ENCODE results near the gene UNC5C.

Gene UNC5C

GRCh38 chr4:95293014-95293413 is 255.8 kb downstream of the UNC5C start:
- peaks cover 0 to 10% of the 10 kb centered on the region in 2 donors for H3K4me1 ChIP-seq (ENCODE audit: control insufficient read depth in 2 of 2, insufficient read depth in 2 of 2, low read length in 2 of 2)
- no peaks in the 10 kb centered on the region for H3K27me3 ChIP-seq (ENCODE audit: control insufficient read depth in 2 of 2, insufficient read depth in 2 of 2, low read length in 2 of 2)
- no peak overlapping the region for H3K9ac ChIP-seq (ENCODE audit: low read depth in 1 of 2, low read length in 2 of 2)
- H3K27ac ChIP-seq (ENCODE audit: low read depth in 2 of 2, low read length in 2 of 2): no peak overlapping the region
- H3K36me3 ChIP-seq (ENCODE audit: control insufficient read depth in 2 of 2, insufficient read depth in 2 of 2, low read length in 2 of 2): no peaks in the 10 kb centered on the region
- H3K4me3 ChIP-seq (ENCODE audit: low read length in 2 of 2): no peak overlapping the region
- H3K9me3 ChIP-seq (ENCODE audit: control insufficient read depth in 2 of 2, low read length in 2 of 2): no peaks in the 10 kb centered on the region

GRCh38 chr4:95290702-95291101 is 258.1 kb downstream of the UNC5C start:
- no peaks in the 10 kb centered on the region for H3K36me3 ChIP-seq (ENCODE audit: control insufficient read depth in 2 of 2, insufficient read depth in 2 of 2, low read length in 2 of 2)
- no peaks in the 10 kb centered on the region for H3K27me3 ChIP-seq (ENCODE audit: control insufficient read depth in 2 of 2, insufficient read depth in 2 of 2, low read length in 2 of 2)
- no peaks in the 10 kb centered on the region for H3K9me3 ChIP-seq (ENCODE audit: control insufficient read depth in 2 of 2, low read length in 2 of 2)
- H3K9ac ChIP-seq (ENCODE audit: low read depth in 1 of 2, low read length in 2 of 2): no peak overlapping the region
- no peak overlapping the region for H3K27ac ChIP-seq (ENCODE audit: low read depth in 2 of 2, low read length in 2 of 2)
- peaks cover 0 to 2% of the 10 kb centered on the region in 2 donors for H3K4me1 ChIP-seq (ENCODE audit: control insufficient read depth in 2 of 2, insufficient read depth in 2 of 2, low read length in 2 of 2)
- H3K4me3 ChIP-seq (ENCODE audit: low read length in 2 of 2): no peak overlapping the region

- Histone ChIP-seq H3K4me3 (ENCODE audit: low read length in 2 of 2) (no peak overlapping the region), H3K27me3 (ENCODE audit: control insufficient read depth in 2 of 2, insufficient read depth in 2 of 2, low read length in 2 of 2) (no peaks in the 10 kb centered on the region), H3K27ac (ENCODE audit: low read depth in 2 of 2, low read length in 2 of 2) (no peak overlapping the region)
Measured at GRCh38 chr4:95289028-95289634, 259.6 kb downstream of the UNC5C start.

GRCh38 chr4:95288552-95288951 is 260.2 kb downstream of the UNC5C start:
- H3K9me3 ChIP-seq (ENCODE audit: control insufficient read depth in 2 of 2, low read length in 2 of 2): no peaks in the 10 kb centered on the region
- H3K27ac ChIP-seq (ENCODE audit: low read depth in 2 of 2, low read length in 2 of 2): no peak overlapping the region
- no peaks in the 10 kb centered on the region for H3K27me3 ChIP-seq (ENCODE audit: control insufficient read depth in 2 of 2, insufficient read depth in 2 of 2, low read length in 2 of 2)
- H3K4me1 ChIP-seq (ENCODE audit: control insufficient read depth in 2 of 2, insufficient read depth in 2 of 2, low read length in 2 of 2): peaks cover 0 to 2% of the 10 kb centered on the region in 2 donors
- H3K4me3 ChIP-seq (ENCODE audit: low read length in 2 of 2): no peak overlapping the region
- H3K9ac ChIP-seq (ENCODE audit: low read depth in 1 of 2, low read length in 2 of 2): no peak overlapping the region
- H3K36me3 ChIP-seq (ENCODE audit: control insufficient read depth in 2 of 2, insufficient read depth in 2 of 2, low read length in 2 of 2): no peaks in the 10 kb centered on the region

More at GRCh38 chr4:95289028-95289634, 259.6 kb downstream of the UNC5C start:
- Histone ChIP-seq H3K9me3 (ENCODE audit: control insufficient read depth in 2 of 2, low read length in 2 of 2) (no peaks in the 10 kb centered on the region), H3K9ac (ENCODE audit: low read depth in 1 of 2, low read length in 2 of 2) (no peak overlapping the region), H3K36me3 (ENCODE audit: control insufficient read depth in 2 of 2, insufficient read depth in 2 of 2, low read length in 2 of 2) (no peaks in the 10 kb centered on the region), H3K4me1 (ENCODE audit: control insufficient read depth in 2 of 2, insufficient read depth in 2 of 2, low read length in 2 of 2) (peaks cover 0 to 2% of the 10 kb centered on the region in 2 donors)

- H3K27me3 ChIP-seq (ENCODE audit: control insufficient read depth in 2 of 2, insufficient read depth in 2 of 2, low read length in 2 of 2): no peaks in the 10 kb centered on the region
- no peaks in the 10 kb centered on the region for H3K36me3 ChIP-seq (ENCODE audit: control insufficient read depth in 2 of 2, insufficient read depth in 2 of 2, low read length in 2 of 2)
- no peak overlapping the region for H3K9ac ChIP-seq (ENCODE audit: low read depth in 1 of 2, low read length in 2 of 2)
- no peak overlapping the region for H3K4me3 ChIP-seq (ENCODE audit: low read length in 2 of 2)
- H3K27ac ChIP-seq (ENCODE audit: low read depth in 2 of 2, low read length in 2 of 2): no peak overlapping the region
- no peaks in the 10 kb centered on the region for H3K4me1 ChIP-seq (ENCODE audit: control insufficient read depth in 2 of 2, insufficient read depth in 2 of 2, low read length in 2 of 2)
- H3K9me3 ChIP-seq (ENCODE audit: control insufficient read depth in 2 of 2, low read length in 2 of 2): no peaks in the 10 kb centered on the region
Measured at GRCh38 chr4:95285797-95286196, 263.0 kb downstream of the UNC5C start.

- Histone ChIP-seq H3K9ac (ENCODE audit: low read depth in 1 of 2, low read length in 2 of 2) (no peak overlapping the region), H3K4me1 (ENCODE audit: control insufficient read depth in 2 of 2, insufficient read depth in 2 of 2, low read length in 2 of 2) (no peaks in the 10 kb centered on the region), H3K4me3 (ENCODE audit: low read length in 2 of 2) (no peak overlapping the region), H3K36me3 (ENCODE audit: control insufficient read depth in 2 of 2, insufficient read depth in 2 of 2, low read length in 2 of 2) (no peaks in the 10 kb centered on the region), H3K27ac (ENCODE audit: low read depth in 2 of 2, low read length in 2 of 2) (no peak overlapping the region), H3K9me3 (ENCODE audit: control insufficient read depth in 2 of 2, low read length in 2 of 2) (no peaks in the 10 kb centered on the region), H3K27me3 (ENCODE audit: control insufficient read depth in 2 of 2, insufficient read depth in 2 of 2, low read length in 2 of 2) (no peaks in the 10 kb centered on the region)
Measured at GRCh38 chr4:95284655-95285054, 264.1 kb downstream of the UNC5C start.

GRCh38 chr4:95283320-95283719 is 265.5 kb downstream of the UNC5C start:
- Histone ChIP-seq H3K27me3 (ENCODE audit: control insufficient read depth in 2 of 2, insufficient read depth in 2 of 2, low read length in 2 of 2) (no peaks in the 10 kb centered on the region), H3K9ac (ENCODE audit: low read depth in 1 of 2, low read length in 2 of 2) (no peak overlapping the region), H3K4me1 (ENCODE audit: control insufficient read depth in 2 of 2, insufficient read depth in 2 of 2, low read length in 2 of 2) (no peaks in the 10 kb centered on the region), H3K9me3 (ENCODE audit: control insufficient read depth in 2 of 2, low read length in 2 of 2) (no peaks in the 10 kb centered on the region), H3K27ac (ENCODE audit: low read depth in 2 of 2, low read length in 2 of 2) (no peak overlapping the region), H3K36me3 (ENCODE audit: control insufficient read depth in 2 of 2, insufficient read depth in 2 of 2, low read length in 2 of 2) (no peaks in the 10 kb centered on the region), H3K4me3 (ENCODE audit: low read length in 2 of 2) (no peak overlapping the region)

GRCh38 chr4:95272797-95273196 is 276.0 kb downstream of the UNC5C start:
- Histone ChIP-seq H3K9ac (ENCODE audit: low read depth in 1 of 2, low read length in 2 of 2) (no peak overlapping the region), H3K4me3 (ENCODE audit: low read length in 2 of 2) (no peak overlapping the region), H3K9me3 (ENCODE audit: control insufficient read depth in 2 of 2, low read length in 2 of 2) (no peaks in the 10 kb centered on the region), H3K36me3 (ENCODE audit: control insufficient read depth in 2 of 2, insufficient read depth in 2 of 2, low read length in 2 of 2) (no peaks in the 10 kb centered on the region), H3K4me1 (ENCODE audit: control insufficient read depth in 2 of 2, insufficient read depth in 2 of 2, low read length in 2 of 2) (no peaks in the 10 kb centered on the region), H3K27me3 (ENCODE audit: control insufficient read depth in 2 of 2, insufficient read depth in 2 of 2, low read length in 2 of 2) (no peaks in the 10 kb centered on the region), H3K27ac (ENCODE audit: low read depth in 2 of 2, low read length in 2 of 2) (no peak overlapping the region)

- no peaks in the 10 kb centered on the region for H3K27me3 ChIP-seq (ENCODE audit: control insufficient read depth in 2 of 2, insufficient read depth in 2 of 2, low read length in 2 of 2)
- no peak overlapping the region for H3K27ac ChIP-seq (ENCODE audit: low read depth in 2 of 2, low read length in 2 of 2)
- no peaks in the 10 kb centered on the region for H3K9me3 ChIP-seq (ENCODE audit: control insufficient read depth in 2 of 2, low read length in 2 of 2)
- H3K4me1 ChIP-seq (ENCODE audit: control insufficient read depth in 2 of 2, insufficient read depth in 2 of 2, low read length in 2 of 2): no peaks in the 10 kb centered on the region
- no peaks in the 10 kb centered on the region for H3K36me3 ChIP-seq (ENCODE audit: control insufficient read depth in 2 of 2, insufficient read depth in 2 of 2, low read length in 2 of 2)
- no peak overlapping the region for H3K4me3 ChIP-seq (ENCODE audit: low read length in 2 of 2)
- H3K9ac ChIP-seq (ENCODE audit: low read depth in 1 of 2, low read length in 2 of 2): no peak overlapping the region
Measured at GRCh38 chr4:95272036-95272435, 276.7 kb downstream of the UNC5C start.

- Histone ChIP-seq H3K36me3 (ENCODE audit: control insufficient read depth in 2 of 2, insufficient read depth in 2 of 2, low read length in 2 of 2) (no peaks in the 10 kb centered on the region), H3K27me3 (ENCODE audit: control insufficient read depth in 2 of 2, insufficient read depth in 2 of 2, low read length in 2 of 2) (no peaks in the 10 kb centered on the region), H3K9ac (ENCODE audit: low read depth in 1 of 2, low read length in 2 of 2) (no peak overlapping the region), H3K4me3 (ENCODE audit: low read length in 2 of 2) (no peak overlapping the region), H3K27ac (ENCODE audit: low read depth in 2 of 2, low read length in 2 of 2) (no peak overlapping the region), H3K9me3 (ENCODE audit: control insufficient read depth in 2 of 2, low read length in 2 of 2) (no peaks in the 10 kb centered on the region), H3K4me1 (ENCODE audit: control insufficient read depth in 2 of 2, insufficient read depth in 2 of 2, low read length in 2 of 2) (no peaks in the 10 kb centered on the region)
Measured at GRCh38 chr4:95268819-95269565, 279.8 kb downstream of the UNC5C start.

Measured in mucosa of rectum (tissue), 2 donors.